K562 (cell line): ENCODE data around the gene OR10D3. TPM values are rescaled to one million over a fixed set of nuclear protein-coding genes. Genes with fewer than 3 reads are reported as not detected.

ENCODE experiments used
- BACH1 ChIP-seq: fragments of 200-800 bp; sonication (Bioruptor generic); IDR thresholded peaks from 2 replicates; pipeline ENCODE4 v1.6.1; 2016; ENCODE audit warnings: missing genetic modification characterization, missing compliant biosample characterization
- BRF1 ChIP-seq: IDR thresholded peaks from 3 replicates; pipeline ENCODE4 v1.6.1; 2011; ENCODE audit warnings: borderline replicate concordance, mild to moderate bottlenecking; ENCODE audit not compliant: insufficient read length; ENCODE audit errors: extremely low read depth
- EP300 ChIP-seq: IDR thresholded peaks from 2 replicates; pipeline ENCODE4 v1.6.1; 2012; ENCODE audit warnings: low read length, improper control_type of control experiment
- ETV5 ChIP-seq: sonication (generic); formaldehyde crosslinking; IDR thresholded peaks from 2 replicates; pipeline ENCODE4 v1.4.0; 2020; ENCODE audit warnings: low read depth, mild to moderate bottlenecking, missing genetic modification reagents
- KLF16 ChIP-seq: IDR thresholded peaks from 2 replicates; pipeline ENCODE4 v1.6.1; 2016; ENCODE audit warnings: antibody characterized with exemption
- MTA3 ChIP-seq: fragments of 450-650 bp; formaldehyde crosslinking; IDR thresholded peaks from 2 replicates; pipeline ENCODE4 v1.6.1; 2017; ENCODE audit warnings: mild to moderate bottlenecking, borderline replicate concordance
- NCOA6 ChIP-seq: fragments of 450-650 bp; IDR thresholded peaks from 2 replicates; pipeline ENCODE4 v1.6.1; 2017; ENCODE audit warnings: mild to moderate bottlenecking
- NFYB ChIP-seq: IDR thresholded peaks from 2 replicates; pipeline ENCODE4 v1.6.1; 2011; ENCODE audit warnings: mild to moderate bottlenecking, moderate library complexity; ENCODE audit not compliant: insufficient read length; ENCODE audit errors: extremely low read depth
- POLR2G ChIP-seq: fragments of 200-400 bp; formaldehyde crosslinking; IDR thresholded peaks from 2 replicates; pipeline ENCODE4 v1.6.1; 2017; ENCODE audit warnings: low read depth, mild to moderate bottlenecking, antibody characterized with exemption, low read length, moderate library complexity
- RBM22 ChIP-seq: fragments of 200-400 bp; formaldehyde crosslinking; IDR thresholded peaks from 2 replicates; pipeline ENCODE4 v1.6.1; 2018; ENCODE audit warnings: low read length, low read depth; ENCODE audit not compliant: poor library complexity, severe bottlenecking
- RBM39 ChIP-seq: fragments of 200-400 bp; formaldehyde crosslinking; optimal IDR thresholded peaks from 2 replicates; pipeline ENCODE3; 2018; ENCODE audit warnings: low read depth, low read length
- TEAD2 ChIP-seq: fragments of 450-650 bp; IDR thresholded peaks from 2 replicates; pipeline ENCODE4 v1.6.1; 2016; ENCODE audit warnings: missing genetic modification characterization, control low read depth, missing compliant biosample characterization
- U2AF2 ChIP-seq: fragments of 200-400 bp; formaldehyde crosslinking; optimal IDR thresholded peaks from 2 replicates; pipeline ENCODE3; 2017; ENCODE audit warnings: low read depth, mild to moderate bottlenecking, low read length
- ZBTB17 ChIP-seq: fragments of 450-650 bp; formaldehyde crosslinking; IDR thresholded peaks from 2 replicates; pipeline ENCODE4 v1.4.0; 2020; ENCODE audit warnings: mild to moderate bottlenecking
- ZNF121 ChIP-seq: sonication (generic); formaldehyde crosslinking; conservative IDR thresholded peaks from 2 replicates; pipeline ENCODE4 v1.8.0; 2022; ENCODE audit warnings: missing genetic modification reagents
- ZNF146 ChIP-seq: IDR thresholded peaks from one replicate; pipeline ENCODE4 v1.6.1; 2018; ENCODE audit warnings: missing compliant biosample characterization; ENCODE audit not compliant: unreplicated experiment
- ZNF174 ChIP-seq: fragments of 250-450 bp; sonication (Bioruptor Pico); IDR thresholded peaks from 2 replicates; pipeline ENCODE4 v1.4.0; 2020; ENCODE audit warnings: mild to moderate bottlenecking
- ZNF584 ChIP-seq: fragments of 200-800 bp; sonication (Bioruptor generic); IDR thresholded peaks from 2 replicates; pipeline ENCODE4 v1.6.1; 2016; ENCODE audit warnings: low read depth, mild to moderate bottlenecking, missing genetic modification characterization, missing compliant biosample characterization
- ZSCAN32 ChIP-seq: fragments of 450-650 bp; formaldehyde crosslinking; IDR thresholded peaks from 2 replicates; pipeline ENCODE4 v1.4.0; 2020; ENCODE audit warnings: mild to moderate bottlenecking, moderate library complexity
- polyA plus RNA-seq, 8 experiments: library from polyadenylated mRNA; depleted of rRNA in 4 of 8; stranded (reverse) in 5 of 8; unstranded in 3 of 8; fragments of >200 nt; fragmentation: Nextera tagmentation in 2 of 8; fragmentation: Illumina TruSeq in 1 of 8; extraction: Ambion mirVana in 2 of 8; extraction: Trizol in 1 of 8; gene quantifications; 2 replicates each; pipeline versions ENCODE4 v1.2.1 to v1.2.3, GENCODE V29; 2011 to 2014; ENCODE audit warnings: inconsistent platforms in 1 of 8, missing spikeins in 1 of 8
- total RNA-seq, 7 experiments: library from RNA; depleted of rRNA in 6 of 7; stranded (reverse); fragments of >200 nt in 6 of 7; fragmentation: Illumina TruSeq in 2 of 7; extraction: Trizol in 2 of 7; gene quantifications; 2 replicates each; pipeline versions ENCODE4 v1.2.1 to v1.2.3, GENCODE V29; 2011 to 2021; ENCODE audit warnings: low replicate concordance in 1 of 7
- TF ChIP-seq, protein P1 (sequence below): fragments of 450-650 bp; IDR thresholded peaks from 2 replicates; pipeline ENCODE4 v1.6.1; 2016; ENCODE audit warnings: missing biosample characterization, missing genetic modification characterization
- TF ChIP-seq, protein P2 (sequence below): sonication (generic); formaldehyde crosslinking; IDR thresholded peaks from 2 replicates; pipeline ENCODE4 v1.8.1; 2022; ENCODE audit warnings: missing genetic modification reagents
- TF ChIP-seq, protein P3 (sequence below): fragments of 450-650 bp; formaldehyde crosslinking; IDR thresholded peaks from 2 replicates; pipeline ENCODE4 v1.4.0; 2022; ENCODE audit warnings: mild to moderate bottlenecking, moderate library complexity
- TF ChIP-seq, protein P4 (sequence below), 2 experiments: fragments of 450-650 bp in 1 of 2; sonication (generic) in 1 of 2; formaldehyde crosslinking in 1 of 2; IDR thresholded peaks in 1 of 2; conservative IDR thresholded peaks in 1 of 2; 2 replicates each; pipeline versions ENCODE4 v1.6.1 to v1.8.1; 2016 to 2023; ENCODE audit warnings: mild to moderate bottlenecking in 2 of 2, moderate library complexity in 2 of 2, inconsistent platforms in 1 of 2, missing genetic modification reagents in 1 of 2

The OR10D3 gene
- total and polyA plus RNA-seq, 9 of the 15 experiments (the other 6 are each of a cell fraction or from before 2014, with no cell fraction given) = 0.07 to 2.9 (median 0.80) TPM; not detected in 1

DNA sequence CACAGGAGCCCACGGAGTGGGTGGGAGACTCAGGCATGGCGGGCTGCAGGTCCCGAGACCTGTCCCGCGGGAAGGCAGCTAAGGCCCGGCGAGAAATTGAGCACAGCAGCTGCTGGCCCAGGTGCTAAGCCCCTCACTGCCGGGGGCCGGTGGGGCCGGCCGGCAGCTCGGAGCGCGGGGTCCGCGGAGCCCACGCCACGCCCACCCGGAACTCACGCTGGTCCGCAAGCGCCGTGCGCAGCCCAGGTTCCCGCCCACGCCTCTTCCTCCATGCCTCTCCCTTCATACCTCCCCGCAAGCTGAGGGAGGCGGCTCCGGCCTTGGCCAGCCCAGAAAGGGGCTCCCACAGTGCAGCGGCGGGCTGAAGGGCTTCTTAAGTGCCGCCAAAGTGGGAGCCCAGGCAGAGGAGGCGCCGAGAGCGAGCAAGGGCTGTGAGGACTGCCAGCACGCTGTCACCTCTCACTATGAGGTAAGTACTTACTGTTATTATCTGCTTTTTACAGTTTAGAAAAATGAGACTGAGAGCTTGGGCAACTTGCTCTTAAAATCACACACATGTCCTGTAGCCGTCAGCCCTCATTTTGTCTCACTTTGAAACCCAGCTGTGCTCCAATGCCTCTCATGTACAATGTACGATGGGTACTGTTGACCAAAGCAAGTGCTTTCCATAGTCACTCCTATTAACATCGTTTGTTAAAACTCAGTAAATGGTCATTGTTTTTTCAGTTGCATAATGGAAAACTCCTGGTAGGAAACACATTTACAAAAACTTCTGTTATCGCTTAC is 12.2 kb upstream of the OR10D3 start (continued):
- TF ChIP-seq, protein P1, sequence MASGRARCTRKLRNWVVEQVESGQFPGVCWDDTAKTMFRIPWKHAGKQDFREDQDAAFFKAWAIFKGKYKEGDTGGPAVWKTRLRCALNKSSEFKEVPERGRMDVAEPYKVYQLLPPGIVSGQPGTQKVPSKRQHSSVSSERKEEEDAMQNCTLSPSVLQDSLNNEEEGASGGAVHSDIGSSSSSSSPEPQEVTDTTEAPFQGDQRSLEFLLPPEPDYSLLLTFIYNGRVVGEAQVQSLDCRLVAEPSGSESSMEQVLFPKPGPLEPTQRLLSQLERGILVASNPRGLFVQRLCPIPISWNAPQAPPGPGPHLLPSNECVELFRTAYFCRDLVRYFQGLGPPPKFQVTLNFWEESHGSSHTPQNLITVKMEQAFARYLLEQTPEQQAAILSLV (tag) = no peak
- TF ChIP-seq KLF16 (no peak), ZSCAN32 (CRISPR knock-in tag) (no peak), BACH1 (tag) (no peak), TEAD2 (no peak), U2AF2 (no peak), ZNF174 (no peak), ZNF146 (CRISPR knock-in tag) (no peak), RBM22 (no peak), POLR2G (peak; percentile 84), ZNF121 (CRISPR knock-in tag) (no peak), ZBTB17 (CRISPR knock-in tag) (no peak), EP300 (no peak), NCOA6 (no peak), RBM39 (no peak), BRF1 (no peak), ETV5 (no peak; the same call in 1 of the 2 replicates), NFYB (no peak), MTA3 (peak; percentile 69; the same call in 1 of the 2 replicates), ZNF584 (CRISPR knock-in tag) (no peak)
- TF ChIP-seq, protein P2, sequence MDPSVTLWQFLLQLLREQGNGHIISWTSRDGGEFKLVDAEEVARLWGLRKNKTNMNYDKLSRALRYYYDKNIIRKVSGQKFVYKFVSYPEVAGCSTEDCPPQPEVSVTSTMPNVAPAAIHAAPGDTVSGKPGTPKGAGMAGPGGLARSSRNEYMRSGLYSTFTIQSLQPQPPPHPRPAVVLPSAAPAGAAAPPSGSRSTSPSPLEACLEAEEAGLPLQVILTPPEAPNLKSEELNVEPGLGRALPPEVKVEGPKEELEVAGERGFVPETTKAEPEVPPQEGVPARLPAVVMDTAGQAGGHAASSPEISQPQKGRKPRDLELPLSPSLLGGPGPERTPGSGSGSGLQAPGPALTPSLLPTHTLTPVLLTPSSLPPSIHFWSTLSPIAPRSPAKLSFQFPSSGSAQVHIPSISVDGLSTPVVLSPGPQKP (CRISPR knock-in tag) = no peak
- TF ChIP-seq, protein P3, sequence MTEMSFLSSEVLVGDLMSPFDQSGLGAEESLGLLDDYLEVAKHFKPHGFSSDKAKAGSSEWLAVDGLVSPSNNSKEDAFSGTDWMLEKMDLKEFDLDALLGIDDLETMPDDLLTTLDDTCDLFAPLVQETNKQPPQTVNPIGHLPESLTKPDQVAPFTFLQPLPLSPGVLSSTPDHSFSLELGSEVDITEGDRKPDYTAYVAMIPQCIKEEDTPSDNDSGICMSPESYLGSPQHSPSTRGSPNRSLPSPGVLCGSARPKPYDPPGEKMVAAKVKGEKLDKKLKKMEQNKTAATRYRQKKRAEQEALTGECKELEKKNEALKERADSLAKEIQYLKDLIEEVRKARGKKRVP (CRISPR knock-in tag) = no peak
- TF ChIP-seq, protein P4, sequence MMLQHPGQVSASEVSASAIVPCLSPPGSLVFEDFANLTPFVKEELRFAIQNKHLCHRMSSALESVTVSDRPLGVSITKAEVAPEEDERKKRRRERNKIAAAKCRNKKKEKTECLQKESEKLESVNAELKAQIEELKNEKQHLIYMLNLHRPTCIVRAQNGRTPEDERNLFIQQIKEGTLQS (IDR thresholded peaks at IDR 0.05) = 0 out of 2 replicates have a peak, but pooled peaks have one; percentile 13
- TF ChIP-seq, protein P4 (CRISPR knock-in tag; conservative IDR thresholded peaks at IDR 0.05) = no peak
